ENCODE results near the gene RANBP1. TPM values are rescaled to one million over a fixed set of nuclear protein-coding genes. Genes with fewer than 3 reads are reported as not detected.

RANBP1 gene
- total and polyA plus RNA-seq, 11 donors: 29.3 to 85.3 (median 41.5) TPM

GRCh38 chr22:20135806-20136602 is 20.1 kb downstream of the RANBP1 start:
- Histone ChIP-seq H3K36me3 (peaks cover 0 to 14% (median 5%) of the 10 kb centered on the region in 9 donors), H3K27me3 (no peaks in the 10 kb centered on the region), H3K4me1 (peaks cover 22 to 71% (median 62%) of the 10 kb centered on the region in 12 donors), H3K4me3 (no peak overlapping the region), H3K9me3 (no peaks in the 10 kb centered on the region), H3K27ac (peak overlapping the region in 9 of 12 donors; percentile 9 to 63 (median 51))
- DNase-seq (no peak), ATAC-seq (no peak)
- TF ChIP-seq POLR2A (IDR thresholded peaks at IDR 0.05): no peak
- no peak for TF ChIP-seq CTCF (IDR thresholded peaks at IDR 0.05)
- WGBS, 4 donors: 65 to 79% (median 70%) methylated on average over 20 to 25 of the region's 25 CpGs
- intact Hi-C loops (cut with DNase I): no loop called here

- Histone ChIP-seq H3K4me3 (no peak overlapping the region), H3K27me3 (no peaks in the 10 kb centered on the region), H3K36me3 (peaks cover 0 to 17% (median 5%) of the 10 kb centered on the region in 9 donors), H3K27ac (peak overlapping the region in 5 of 12 donors; percentile 51 to 79 (median 77)), H3K9me3 (no peaks in the 10 kb centered on the region), H3K4me1 (peaks cover 22 to 71% (median 62%) of the 10 kb centered on the region in 12 donors)
- WGBS, 4 donors: 95 to 100% (median 96%) methylated on average over 3 to 5 of the region's 5 CpGs
- TF ChIP-seq CTCF (IDR thresholded peaks at IDR 0.05): no peak
- TF ChIP-seq POLR2A (IDR thresholded peaks at IDR 0.05): no peak
- ATAC-seq (no peak), DNase-seq (no peak)
- intact Hi-C loops (cut with DNase I): no loop called here
Measured at GRCh38 chr22:20136603-20136873, 20.6 kb downstream of the RANBP1 start.

- intact Hi-C loops (cut with DNase I): no loop called here
- TF ChIP-seq CTCF (IDR thresholded peaks at IDR 0.05) (no peak), POLR2A (IDR thresholded peaks at IDR 0.05) (no peak)
- Histone ChIP-seq H3K4me1 (peaks cover 22 to 69% (median 62%) of the 10 kb centered on the region in 12 donors), H3K27ac (peak overlapping the region in 10 of 12 donors; percentile 15 to 79 (median 67)), H3K4me3 (no peak overlapping the region), H3K27me3 (no peaks in the 10 kb centered on the region), H3K36me3 (peaks cover 0 to 22% (median 5%) of the 10 kb centered on the region in 9 donors), H3K9me3 (no peaks in the 10 kb centered on the region)
- DNase-seq: no peak
- WGBS, 4 donors: 68 to 75% (median 71%) methylated on average over 7 to 13 of the region's 13 CpGs
- ATAC-seq: no peak
Measured at GRCh38 chr22:20137113-20137512, 21.2 kb downstream of the RANBP1 start.

GRCh38 chr22:20137671-20138416 is 21.9 kb downstream of the RANBP1 start:
- Histone ChIP-seq H3K4me3 (peak overlapping the region in 4 of 12 donors; percentile 3 to 21 (median 8)), H3K36me3 (peaks cover 0 to 30% (median 5%) of the 10 kb centered on the region in 9 donors), H3K9me3 (no peaks in the 10 kb centered on the region), H3K4me1 (peaks cover 20 to 62% (median 56%) of the 10 kb centered on the region in 12 donors), H3K27ac (peak overlapping the region in 11 of 12 donors; percentile 15 to 79 (median 67)), H3K27me3 (no peaks in the 10 kb centered on the region)
- ATAC-seq: peak; percentile 29 to 71 (median 62)
- TF ChIP-seq CTCF (IDR thresholded peaks at IDR 0.05): peak in 1 of 12 donors; percentile 12
- TF ChIP-seq POLR2A (IDR thresholded peaks at IDR 0.05): no peak
- intact Hi-C loops (cut with DNase I): no loop called here
- WGBS, 4 donors: 15 to 18% (median 18%) methylated on average over 8 to 26 of the region's 26 CpGs
- DNase-seq: peak in 4 of 5 donors; percentile 52 to 79 (median 60)
